ENCODE measurements around the gene TMC5.

- TF ChIP-seq, protein P1, sequence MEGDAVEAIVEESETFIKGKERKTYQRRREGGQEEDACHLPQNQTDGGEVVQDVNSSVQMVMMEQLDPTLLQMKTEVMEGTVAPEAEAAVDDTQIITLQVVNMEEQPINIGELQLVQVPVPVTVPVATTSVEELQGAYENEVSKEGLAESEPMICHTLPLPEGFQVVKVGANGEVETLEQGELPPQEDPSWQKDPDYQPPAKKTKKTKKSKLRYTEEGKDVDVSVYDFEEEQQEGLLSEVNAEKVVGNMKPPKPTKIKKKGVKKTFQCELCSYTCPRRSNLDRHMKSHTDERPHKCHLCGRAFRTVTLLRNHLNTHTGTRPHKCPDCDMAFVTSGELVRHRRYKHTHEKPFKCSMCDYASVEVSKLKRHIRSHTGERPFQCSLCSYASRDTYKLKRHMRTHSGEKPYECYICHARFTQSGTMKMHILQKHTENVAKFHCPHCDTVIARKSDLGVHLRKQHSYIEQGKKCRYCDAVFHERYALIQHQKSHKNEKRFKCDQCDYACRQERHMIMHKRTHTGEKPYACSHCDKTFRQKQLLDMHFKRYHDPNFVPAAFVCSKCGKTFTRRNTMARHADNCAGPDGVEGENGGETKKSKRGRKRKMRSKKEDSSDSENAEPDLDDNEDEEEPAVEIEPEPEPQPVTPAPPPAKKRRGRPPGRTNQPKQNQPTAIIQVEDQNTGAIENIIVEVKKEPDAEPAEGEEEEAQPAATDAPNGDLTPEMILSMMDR (IDR thresholded peaks at IDR 0.05; ENCODE audit: poor library complexity, severe bottlenecking), result no peak
- no peak for TF ChIP-seq EP300 (conservative IDR thresholded peaks at IDR 0.05; ENCODE audit: poor library complexity, severe bottlenecking)
Measured at GRCh38 chr16:19485611-19486010, 67.9 kb downstream of the TMC5 start.
